Aorta (tissue), 5 donors: ENCODE results near the gene IL4R. TPM values are rescaled to one million over a fixed set of nuclear protein-coding genes. Genes with fewer than 3 reads are reported as not detected.
"Not testable (repeated sequence)": the region's sequence is repeated elsewhere in the genome, so short reads cannot be mapped to it uniquely, and the experiment has no call there.

Source experiments
- ATAC-seq: fragments of 200-7000 bp; cut with Tn5 transposase; one replicate; pipeline ENCODE4 v1.9.1; 2022; ENCODE audit warnings: moderate library complexity; ENCODE audit not compliant: low FRiP score
- DNase-seq, 2 donors: peaks; one replicate each; pipeline ENCODE4 v3.0.0-alpha.2; 2020
- H3K27ac ChIP-seq, 2 donors: one replicate each; pipeline ENCODE4 v1.5.1; 2013; ENCODE audit warnings: low read length in 2 of 2, mild to moderate bottlenecking in 2 of 2, moderate library complexity in 2 of 2, control low read depth in 1 of 2, inconsistent platforms in 1 of 2, low read depth in 1 of 2
- H3K27me3 ChIP-seq, 2 donors: one replicate each; pipeline ENCODE4 v1.6.1; 2013; ENCODE audit warnings: control low read depth in 1 of 2, low read length in 1 of 2, mild to moderate bottlenecking in 1 of 2, moderate library complexity in 1 of 2; ENCODE audit not compliant: insufficient read depth in 2 of 2, control insufficient read depth in 1 of 2
- H3K36me3 ChIP-seq, 2 donors: one replicate each; pipeline ENCODE4 v1.6.1; 2013; ENCODE audit warnings: control low read depth in 1 of 2, low read length in 1 of 2, mild to moderate bottlenecking in 1 of 2; ENCODE audit not compliant: insufficient read depth in 2 of 2, control insufficient read depth in 1 of 2
- H3K4me1 ChIP-seq, 2 donors: one replicate each; pipeline ENCODE4 v1.6.1; 2013; ENCODE audit warnings: low read length in 2 of 2, control low read depth in 1 of 2, mild to moderate bottlenecking in 1 of 2, moderate library complexity in 1 of 2; ENCODE audit not compliant: insufficient read depth in 2 of 2, control insufficient read depth in 1 of 2
- H3K4me3 ChIP-seq, 2 donors: one replicate each; pipeline ENCODE4 v1.5.1; 2013; ENCODE audit warnings: low read length in 2 of 2, control low read depth in 1 of 2, mild to moderate bottlenecking in 1 of 2
- H3K9me3 ChIP-seq: one replicate; pipeline ENCODE4 v1.6.1; 2013; ENCODE audit warnings: mild to moderate bottlenecking, low read length; ENCODE audit not compliant: control insufficient read depth
- WGBS, 2 donors: extraction: QIAGEN DNeasy Blood & Tissue Kit; methylation state at CpG; one replicate each; pipeline ENCODE4 v1.1.7; 2013; 5-methylcytosine and 5-hydroxymethylcytosine counted together
- intact Hi-C, 2 donors: fragments of 100-400 bp; cut with DNase I; formaldehyde crosslinking; loops; one replicate each; pipeline versions ENCODE4 v1.14.2 to v1.15.0; 2022
- polyA plus RNA-seq, 2 donors: library from polyadenylated mRNA; stranded (reverse); fragments of 200-250 nt; gene quantifications; one replicate each; pipeline ENCODE4 v1.2.3, GENCODE V29; 2013
- total RNA-seq, 2 donors: library from RNA; stranded (reverse); fragmentation: NEBNext Ultra II Directional; extraction: Animal tissue kit (Norgen Biotek cat#: 25700); gene quantifications; one replicate each; pipeline ENCODE4 v1.2.1, GENCODE V29; 2021
- donor health status: healthy with polysubstance abuse.
- donor health status: Bipolar disorder and iron deficiency.
- donor health status: DM: no; HTN: no; CAD: no.
- donor health status: DM: no; HTN: no; CAD: no.
- donor health status: DM: yes; HTN: yes; CAD: no.

IL4R gene
- total and polyA plus RNA-seq, 4 donors, result 7.5 to 138 (median 71.2) TPM

GRCh38 chr16:27272076-27272475, 41.7 kb upstream of the IL4R start:
- intact Hi-C loops, result no loop called here
- DNase-seq (no peak), ATAC-seq (no peak)
- no peak overlapping the region for H3K4me3 ChIP-seq
- no peaks in the 10 kb centered on the region for H3K36me3 ChIP-seq
- no peak overlapping the region for H3K27ac ChIP-seq
- H3K9me3 ChIP-seq, result no peaks in the 10 kb centered on the region
- no peaks in the 10 kb centered on the region for H3K27me3 ChIP-seq
- WGBS, 2 donors, result 91 to 96% methylated on average over 4 of the region's 4 CpGs
- H3K4me1 ChIP-seq, result no peaks in the 10 kb centered on the region

- intact Hi-C loops, H3K9me3 ChIP-seq, ATAC-seq, H3K36me3 ChIP-seq, H3K4me1 ChIP-seq, H3K27me3 ChIP-seq, DNase-seq, H3K4me3 ChIP-seq, H3K27ac ChIP-seq: not testable (repeated sequence)
- 94 to 98% methylated on average over 7 of the region's 7 CpGs for WGBS, 2 donors
These were observed 41.1 kb upstream of the IL4R start for GRCh38 chr16:27272697-27273096.

GRCh38 chr16:27273330-27273669, 40.5 kb upstream of the IL4R start:
- intact Hi-C loops, result no loop called here
- Histone ChIP-seq H3K27me3 (no peaks in the 10 kb centered on the region), H3K4me3 (no peak overlapping the region), H3K27ac (no peak overlapping the region), H3K36me3 (no peaks in the 10 kb centered on the region), H3K9me3 (no peaks in the 10 kb centered on the region), H3K4me1 (no peaks in the 10 kb centered on the region)
- ATAC-seq (no peak), DNase-seq (no peak)
- WGBS, 2 donors, result 92 to 93% methylated on average over 4 of the region's 4 CpGs

- no peak overlapping the region for H3K27ac ChIP-seq
- no peaks in the 10 kb centered on the region for H3K4me1 ChIP-seq
- WGBS, 2 donors, result 84 to 85% methylated on average over 8 of the region's 8 CpGs
- DNase-seq (no peak), ATAC-seq (no peak)
- H3K27me3 ChIP-seq, result no peaks in the 10 kb centered on the region
- H3K4me3 ChIP-seq, result no peak overlapping the region
- no peaks in the 10 kb centered on the region for H3K36me3 ChIP-seq
- intact Hi-C loops, result no loop called here
- H3K9me3 ChIP-seq, result no peaks in the 10 kb centered on the region
These were observed 39.9 kb upstream of the IL4R start for GRCh38 chr16:27273670-27274423.

GRCh38 chr16:27274424-27274874, 39.3 kb upstream of the IL4R start:
- H3K36me3 ChIP-seq, H3K4me1 ChIP-seq, H3K27me3 ChIP-seq, H3K27ac ChIP-seq, ATAC-seq, H3K9me3 ChIP-seq, H3K4me3 ChIP-seq, intact Hi-C loops, DNase-seq: not testable (repeated sequence)
- 91 to 92% methylated on average over 7 of the region's 7 CpGs for WGBS, 2 donors

- Histone ChIP-seq H3K4me3 (no peak overlapping the region), H3K4me1 (no peaks in the 10 kb centered on the region), H3K36me3 (no peaks in the 10 kb centered on the region), H3K9me3 (no peaks in the 10 kb centered on the region), H3K27me3 (no peaks in the 10 kb centered on the region), H3K27ac (no peak overlapping the region)
- intact Hi-C loops, result no loop called here
- no peak for ATAC-seq
- WGBS, 2 donors, result 93 to 96% methylated on average over 1 of the region's 1 CpG
- DNase-seq, result no peak
These were observed 38.4 kb upstream of the IL4R start for GRCh38 chr16:27275394-27275793.

GRCh38 chr16:27281243-27281642, 32.5 kb upstream of the IL4R start:
- no peak overlapping the region for H3K4me3 ChIP-seq
- no peaks in the 10 kb centered on the region for H3K36me3 ChIP-seq
- no peaks in the 10 kb centered on the region for H3K9me3 ChIP-seq
- H3K4me1 ChIP-seq, result peaks cover 0 to under 1% of the 10 kb centered on the region in 2 donors
- H3K27me3 ChIP-seq, result no peaks in the 10 kb centered on the region
- intact Hi-C loops, result no loop called here
- no peak for DNase-seq
- ATAC-seq, result no peak
- H3K27ac ChIP-seq, result no peak overlapping the region
- 65 to 66% methylated on average over 7 of the region's 7 CpGs for WGBS, 2 donors

GRCh38 chr16:27284865-27285675, 28.7 kb upstream of the IL4R start:
- DNase-seq (no peak), ATAC-seq (no peak)
- H3K4me1 ChIP-seq, result peaks cover 0 to 3% of the 10 kb centered on the region in 2 donors
- H3K27me3 ChIP-seq, result no peaks in the 10 kb centered on the region
- intact Hi-C loops, result no loop called here
- no peaks in the 10 kb centered on the region for H3K36me3 ChIP-seq
- H3K9me3 ChIP-seq, result no peaks in the 10 kb centered on the region
- no peak overlapping the region for H3K27ac ChIP-seq
- 87 to 92% methylated on average over 7 of the region's 7 CpGs for WGBS, 2 donors
- no peak overlapping the region for H3K4me3 ChIP-seq
